Thyroid gland (tissue), 4 donors: Measurements from ENCODE around the gene LIF.

Experiments
- POLR2A ChIP-seq, 2 donors: fragments of 450-650 bp; IDR thresholded peaks; one replicate each; pipeline ENCODE4 v1.6.1; 2017; ENCODE audit warnings: antibody characterized with exemption in 2 of 2, mild to moderate bottlenecking in 2 of 2, moderate library complexity in 1 of 2
- TF ChIP-seq, protein P1 (sequence below), 6 experiments: fragments of 200-600 bp in 3 of 6; fragments of 450-650 bp in 3 of 6; sonication (generic) in 3 of 6; IDR thresholded peaks; one replicate each; pipeline ENCODE4 v1.5.1; 2016 to 2019; ENCODE audit warnings: antibody characterized with exemption in 6 of 6, mild to moderate bottlenecking in 2 of 6, inconsistent platforms in 1 of 6, moderate library complexity in 1 of 6

DNA sequence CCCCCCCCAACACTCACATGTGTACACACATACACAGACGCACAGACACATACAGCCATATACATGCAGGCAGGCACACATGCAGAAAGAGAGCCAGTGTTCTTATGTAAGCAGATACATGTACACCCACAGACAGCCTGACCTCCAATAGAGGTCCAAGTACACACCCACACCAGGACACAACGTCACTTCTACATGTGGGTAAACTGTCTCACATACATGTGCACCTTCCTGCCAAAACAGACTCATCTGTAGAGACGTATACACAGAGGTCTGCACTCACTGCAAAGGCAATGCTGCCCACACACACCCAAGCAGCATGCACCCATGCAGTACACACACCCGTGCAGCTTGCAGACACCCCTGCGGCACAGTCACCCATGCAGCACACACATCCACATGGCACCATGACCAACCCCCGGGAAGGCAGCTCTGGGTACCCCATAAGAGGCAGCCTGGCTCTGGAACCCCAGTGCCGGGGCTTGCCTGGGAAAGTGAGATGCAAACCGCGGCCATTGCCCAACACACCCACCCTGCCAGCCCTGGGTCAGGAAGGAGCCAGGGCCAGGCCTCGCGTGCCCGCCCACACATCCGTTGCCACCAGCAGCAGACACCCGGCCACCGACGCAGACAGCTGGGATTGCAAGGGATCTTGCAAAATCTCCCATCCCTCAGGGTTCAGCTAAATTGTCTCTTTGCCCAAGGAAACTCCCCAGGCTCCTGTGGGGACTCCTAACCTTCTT, 32.7 kb upstream of the LIF start:
- TF ChIP-seq, protein P1, sequence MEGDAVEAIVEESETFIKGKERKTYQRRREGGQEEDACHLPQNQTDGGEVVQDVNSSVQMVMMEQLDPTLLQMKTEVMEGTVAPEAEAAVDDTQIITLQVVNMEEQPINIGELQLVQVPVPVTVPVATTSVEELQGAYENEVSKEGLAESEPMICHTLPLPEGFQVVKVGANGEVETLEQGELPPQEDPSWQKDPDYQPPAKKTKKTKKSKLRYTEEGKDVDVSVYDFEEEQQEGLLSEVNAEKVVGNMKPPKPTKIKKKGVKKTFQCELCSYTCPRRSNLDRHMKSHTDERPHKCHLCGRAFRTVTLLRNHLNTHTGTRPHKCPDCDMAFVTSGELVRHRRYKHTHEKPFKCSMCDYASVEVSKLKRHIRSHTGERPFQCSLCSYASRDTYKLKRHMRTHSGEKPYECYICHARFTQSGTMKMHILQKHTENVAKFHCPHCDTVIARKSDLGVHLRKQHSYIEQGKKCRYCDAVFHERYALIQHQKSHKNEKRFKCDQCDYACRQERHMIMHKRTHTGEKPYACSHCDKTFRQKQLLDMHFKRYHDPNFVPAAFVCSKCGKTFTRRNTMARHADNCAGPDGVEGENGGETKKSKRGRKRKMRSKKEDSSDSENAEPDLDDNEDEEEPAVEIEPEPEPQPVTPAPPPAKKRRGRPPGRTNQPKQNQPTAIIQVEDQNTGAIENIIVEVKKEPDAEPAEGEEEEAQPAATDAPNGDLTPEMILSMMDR (IDR thresholded peaks at IDR 0.05), result no peak
- TF ChIP-seq POLR2A (IDR thresholded peaks at IDR 0.05), result no peak
